HG02623 (cell line): ENCODE measurements around the gene FIGN.

ENCODE experiments used
- ATAC-seq: cut with Tn5 transposase; IDR thresholded peaks from one replicate; pipeline ENCODE4 v1.9.1; 2021; ENCODE audit warnings: moderate library complexity; ENCODE audit not compliant: unreplicated experiment

Gene FIGN

DNA sequence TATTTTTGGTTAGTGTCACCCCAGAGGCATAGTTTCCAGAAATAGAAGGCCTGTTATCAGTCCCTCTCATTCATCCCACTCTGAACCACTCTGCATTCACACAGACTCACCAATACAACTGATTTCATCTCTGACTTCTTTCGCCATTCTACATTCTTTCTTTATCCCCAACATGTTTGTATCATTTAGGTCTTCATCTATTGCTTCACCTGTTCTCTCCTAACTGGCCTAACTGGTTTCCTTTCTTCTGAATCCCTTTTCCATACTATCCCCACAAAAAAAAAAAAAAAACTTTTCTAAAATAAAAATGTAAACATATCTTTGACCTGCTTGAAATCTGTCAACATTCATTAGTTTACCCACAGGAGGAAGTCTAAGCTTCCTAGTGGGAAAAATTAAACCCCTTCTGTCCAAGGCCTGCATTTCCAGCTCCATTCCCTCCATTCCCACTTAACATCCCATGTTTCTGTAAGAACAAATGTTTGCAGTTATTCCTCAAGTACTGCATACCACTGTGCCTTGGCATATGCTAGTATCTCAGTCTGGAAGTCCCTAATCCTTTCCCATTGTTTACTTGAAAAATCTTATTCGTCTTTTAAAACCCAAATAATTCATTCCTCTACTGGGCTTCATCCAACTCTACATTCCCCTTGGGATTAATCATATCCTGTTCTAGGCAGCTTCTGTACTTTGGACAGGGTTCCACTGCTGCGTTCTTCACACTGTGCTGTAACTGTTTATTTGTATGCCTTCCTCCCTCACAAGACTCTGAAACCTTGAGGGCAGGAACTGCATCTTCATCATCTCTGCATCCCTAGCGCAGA is 68.5 kb downstream of the FIGN start:
- ATAC-seq: no peak

DNA sequence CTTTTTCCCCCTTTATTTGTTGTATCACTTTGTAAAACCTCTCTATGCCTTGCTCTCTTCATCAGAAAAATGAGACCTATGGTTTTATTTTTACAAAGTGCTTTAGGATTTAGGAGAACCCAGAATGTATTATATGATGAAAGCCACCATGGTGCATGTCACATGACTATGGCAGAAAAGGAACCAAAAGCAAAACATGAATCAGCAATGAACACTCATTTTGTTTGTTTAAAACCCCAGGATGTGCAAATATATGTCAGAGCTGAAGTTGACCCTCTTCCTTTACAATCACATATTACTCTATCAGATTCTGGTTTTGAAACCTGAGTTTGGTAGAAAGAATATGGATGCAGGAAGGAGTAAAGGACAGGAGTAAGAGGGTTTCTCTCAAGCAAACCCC is 70.0 kb downstream of the FIGN start:
- no peak for ATAC-seq

DNA sequence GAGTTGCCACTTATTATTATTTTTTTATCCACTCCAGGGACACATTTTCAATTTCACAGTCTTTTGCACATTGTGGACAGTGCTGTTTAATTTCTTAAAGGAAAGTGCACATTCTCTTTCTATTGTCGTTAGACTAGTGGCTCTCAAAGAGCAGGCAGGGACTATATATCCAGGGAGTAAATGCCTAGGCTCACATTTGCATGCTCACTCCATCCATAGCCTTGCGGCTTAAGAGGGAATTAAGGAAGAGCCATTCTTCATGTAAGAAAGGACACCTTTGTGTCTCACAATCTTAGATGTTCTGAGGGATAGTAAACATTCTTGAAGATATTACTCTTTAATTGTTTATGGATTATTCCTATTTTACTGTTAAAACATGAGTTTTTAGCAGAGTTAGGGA is 70.8 kb downstream of the FIGN start:
- no peak for ATAC-seq

DNA sequence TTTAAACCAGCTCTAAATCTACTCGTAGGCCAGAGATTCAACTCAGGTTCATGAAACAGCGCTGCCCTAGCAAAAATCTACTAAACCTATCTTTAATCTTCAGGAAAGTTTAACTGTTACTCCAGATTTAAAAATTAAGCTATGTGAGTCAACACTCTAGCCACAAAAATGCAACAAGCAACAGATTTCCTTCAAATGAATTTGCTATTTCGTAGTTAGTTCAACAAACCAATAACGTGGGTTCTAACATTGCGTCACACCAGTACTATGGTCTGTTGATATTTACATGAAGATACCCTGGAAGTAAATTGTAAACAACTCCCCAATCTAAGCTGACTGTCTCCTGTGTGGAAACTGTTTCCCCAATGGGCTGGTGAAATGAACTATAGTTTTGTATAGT is 71.2 kb downstream of the FIGN start:
- ATAC-seq: no peak

DNA sequence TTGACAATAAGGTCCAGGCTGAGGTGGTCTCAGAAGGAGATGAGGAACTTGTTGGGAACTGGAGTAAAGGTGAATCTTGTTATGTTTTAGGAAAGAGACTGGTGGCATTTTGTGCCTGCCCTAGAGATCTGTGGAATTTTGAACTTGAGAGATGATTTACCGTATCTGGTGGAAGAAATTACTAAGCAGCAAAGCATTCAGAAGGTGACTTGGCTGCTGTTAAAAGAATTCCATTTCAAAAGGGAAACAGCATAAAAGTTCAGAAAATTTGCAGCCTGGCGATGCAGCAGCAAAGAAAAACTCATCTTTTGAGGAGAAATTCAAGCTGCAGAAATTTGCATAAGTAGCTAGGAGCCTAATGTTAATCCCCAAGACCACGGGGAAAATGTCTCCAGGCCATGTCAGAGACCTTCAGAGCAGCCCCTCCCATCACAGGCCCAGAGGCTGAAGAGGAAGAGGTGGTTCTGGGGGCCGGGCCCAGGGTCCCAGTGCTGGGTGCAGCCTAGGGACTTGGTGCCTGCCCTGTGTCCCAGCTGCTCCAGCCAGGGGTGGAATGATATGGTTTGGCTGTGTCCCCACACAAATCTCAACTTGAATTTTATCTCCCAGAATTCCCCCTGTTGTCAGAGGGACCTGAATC is 73.5 kb downstream of the FIGN start:
- ATAC-seq: no peak

DNA sequence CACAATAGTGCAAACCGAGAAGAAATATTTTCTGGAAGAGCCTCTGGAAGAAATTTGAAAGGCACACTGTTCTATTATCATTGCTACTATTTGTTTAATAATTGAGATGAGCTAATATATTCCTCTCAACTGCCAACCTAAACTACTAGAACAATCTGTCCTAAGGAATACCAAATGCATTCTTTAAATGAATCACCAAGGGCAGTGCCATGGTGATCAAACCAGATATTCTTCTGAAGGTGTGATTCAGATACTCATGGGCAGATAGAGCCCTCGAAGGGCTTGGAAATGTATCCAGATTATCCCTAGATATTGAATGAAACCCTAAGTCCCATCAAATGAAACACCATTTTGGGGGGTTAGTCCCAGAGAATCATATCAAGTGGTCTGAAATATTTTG is 76.6 kb downstream of the FIGN start:
- ATAC-seq: no peak

DNA sequence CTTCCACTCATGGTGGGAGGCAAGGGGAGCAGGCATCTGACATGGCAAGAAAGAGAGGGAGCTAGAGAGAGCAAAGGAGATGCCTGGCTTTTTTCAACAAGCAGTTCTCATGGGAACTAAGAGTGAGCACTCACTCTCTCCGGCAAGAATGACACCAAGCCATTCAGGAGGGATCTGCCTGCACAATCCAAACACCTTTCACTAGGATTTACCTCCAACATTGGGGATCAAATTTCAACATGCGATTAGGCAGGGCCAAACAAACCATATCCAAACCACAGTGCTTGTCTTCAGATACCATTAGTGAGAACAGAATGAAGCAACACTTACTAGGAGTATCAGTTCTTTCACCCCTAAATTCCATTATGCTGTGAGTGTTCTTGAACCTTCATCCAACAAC is 77.3 kb downstream of the FIGN start:
- no peak for ATAC-seq

DNA sequence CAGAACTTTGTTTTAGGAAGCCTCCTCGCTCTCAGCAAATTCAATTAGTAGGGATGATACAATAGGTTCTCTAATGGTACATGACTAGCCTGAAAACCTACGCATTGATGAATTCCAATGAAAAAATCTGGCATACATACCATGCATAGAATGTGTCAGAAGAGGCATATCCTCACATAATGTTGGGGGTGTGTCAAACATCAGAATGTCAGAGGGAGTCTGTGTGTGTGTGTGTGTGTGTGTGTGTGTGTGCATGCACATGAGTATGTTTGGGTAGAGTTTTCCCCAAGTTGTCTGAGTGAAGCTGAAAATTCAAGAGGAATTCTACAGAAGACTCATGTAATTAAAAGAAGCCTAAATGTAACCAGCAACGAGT is 78.5 kb downstream of the FIGN start:
- no peak for ATAC-seq

DNA sequence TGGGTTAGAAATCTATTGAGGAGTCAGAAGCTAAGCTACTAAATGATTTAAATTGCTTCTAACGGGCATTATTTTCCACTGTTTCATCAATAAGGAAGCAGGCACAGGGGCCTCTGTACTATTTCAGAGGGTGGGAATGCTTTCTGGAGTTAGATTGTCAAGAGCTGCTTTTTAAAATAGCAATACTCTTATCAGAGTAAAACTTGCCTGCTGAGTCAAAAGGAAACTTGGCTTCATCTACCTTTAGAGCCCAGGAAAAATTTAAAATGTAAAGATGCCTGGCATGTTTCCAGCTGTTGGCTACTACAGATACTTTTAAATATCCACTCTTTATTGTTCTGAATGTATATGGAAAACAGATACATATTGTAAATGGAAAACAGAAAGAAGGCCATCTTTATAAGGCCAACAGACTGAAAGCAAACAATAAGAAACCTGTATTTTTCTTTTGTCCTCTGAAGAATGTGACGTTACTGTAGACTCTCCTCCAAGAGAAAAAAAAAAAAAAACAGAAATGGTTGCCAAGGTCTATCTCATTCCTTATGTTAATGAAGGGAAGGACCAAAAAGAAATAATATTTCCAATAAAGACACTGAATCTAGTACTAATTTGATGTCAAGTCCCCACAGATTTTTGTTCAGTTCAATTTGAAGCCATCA is 79.1 kb downstream of the FIGN start:
- no peak for ATAC-seq

DNA sequence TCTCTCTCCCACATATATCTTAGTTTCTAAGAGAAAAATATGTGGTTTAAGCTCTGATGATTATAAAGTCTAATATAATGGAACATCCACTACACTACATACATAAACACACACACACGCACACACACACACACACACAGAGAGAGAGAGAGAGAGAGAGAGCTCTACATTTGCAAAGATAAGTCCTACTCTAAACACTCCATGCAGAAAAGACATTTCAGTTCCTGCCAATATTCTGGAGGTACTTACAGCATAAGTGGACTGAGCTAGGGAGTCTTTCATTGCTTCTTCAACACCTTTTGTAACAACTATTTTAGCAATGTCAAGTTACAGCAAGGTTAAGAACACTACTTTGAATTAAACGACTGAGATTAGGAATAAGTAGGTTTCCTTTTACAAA is 80.1 kb downstream of the FIGN start:
- no peak for ATAC-seq

DNA sequence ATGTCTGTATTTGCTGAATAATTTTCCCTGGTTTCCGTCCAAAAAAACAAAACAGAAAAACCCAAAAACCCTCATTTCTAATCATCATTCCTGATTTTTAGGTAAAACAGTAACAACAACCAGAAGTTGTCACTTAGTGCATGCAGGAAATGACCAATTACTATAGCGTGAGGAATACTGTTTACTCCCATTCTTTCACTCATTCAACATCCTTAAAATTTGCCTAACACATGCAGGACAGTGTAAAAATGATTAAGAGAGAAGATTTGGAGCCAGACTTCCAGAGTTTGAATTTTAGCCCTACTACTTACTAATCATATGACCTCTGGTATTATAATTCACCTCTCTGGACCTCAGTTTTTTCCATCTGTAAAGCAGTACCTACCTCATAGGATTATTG is 83.1 kb downstream of the FIGN start:
- no peak for ATAC-seq

DNA sequence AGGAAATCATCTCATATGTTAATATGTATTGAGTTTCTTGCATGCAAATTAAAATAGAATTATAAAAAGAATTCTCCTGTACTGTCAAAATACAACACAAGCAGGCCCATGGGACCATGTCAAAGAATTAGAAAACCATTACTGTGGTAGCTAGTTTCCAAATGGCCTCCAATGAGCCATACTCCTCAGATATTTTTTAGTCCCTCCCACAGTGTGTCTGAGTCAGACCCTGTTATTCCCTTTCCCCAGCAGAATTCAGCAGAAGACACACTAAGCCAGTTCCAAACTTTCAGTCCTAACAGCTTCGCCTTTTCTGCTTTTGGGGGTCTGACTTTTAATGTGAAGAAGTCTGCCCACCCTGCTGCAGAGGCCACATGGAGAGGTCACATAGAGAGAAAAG is 86.7 kb downstream of the FIGN start:
- ATAC-seq: no peak

DNA sequence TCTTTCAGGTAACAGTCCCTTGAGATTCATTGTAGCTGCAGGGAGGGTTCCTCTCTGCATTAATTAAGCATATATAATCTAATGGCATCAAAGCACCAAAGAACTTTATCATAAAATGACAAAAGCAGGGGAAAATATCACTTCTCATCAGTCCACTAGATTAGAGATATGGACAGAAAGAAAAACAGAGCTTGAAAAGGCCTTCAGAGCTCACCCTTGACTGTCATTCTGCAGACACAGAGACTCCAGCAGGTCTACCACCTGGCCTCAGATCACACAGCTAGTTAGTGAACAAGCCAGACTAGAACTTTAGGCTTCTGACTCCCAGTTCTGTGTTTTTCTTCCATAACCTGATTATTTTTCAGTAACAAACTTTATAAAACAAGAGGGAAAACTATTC is 88.5 kb downstream of the FIGN start:
- ATAC-seq: no peak

DNA sequence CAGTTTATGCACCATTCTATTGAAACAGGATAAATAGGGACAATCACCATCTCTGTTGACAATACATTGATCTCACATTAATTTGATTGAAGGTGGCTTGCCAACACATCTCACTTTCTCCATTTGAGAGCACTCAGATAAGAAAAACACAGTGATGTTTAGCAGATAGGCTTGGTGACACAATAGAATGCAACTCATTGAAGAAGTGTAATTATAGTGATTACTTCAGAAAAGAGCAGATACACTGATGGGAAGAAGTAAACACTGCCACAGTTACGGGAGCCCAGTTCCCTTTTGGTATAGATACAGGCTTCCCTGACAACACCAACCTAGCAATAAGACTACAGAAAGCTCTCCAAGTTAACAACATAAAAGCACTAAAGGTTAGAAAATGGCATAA is 89.1 kb downstream of the FIGN start:
- ATAC-seq: no peak

DNA sequence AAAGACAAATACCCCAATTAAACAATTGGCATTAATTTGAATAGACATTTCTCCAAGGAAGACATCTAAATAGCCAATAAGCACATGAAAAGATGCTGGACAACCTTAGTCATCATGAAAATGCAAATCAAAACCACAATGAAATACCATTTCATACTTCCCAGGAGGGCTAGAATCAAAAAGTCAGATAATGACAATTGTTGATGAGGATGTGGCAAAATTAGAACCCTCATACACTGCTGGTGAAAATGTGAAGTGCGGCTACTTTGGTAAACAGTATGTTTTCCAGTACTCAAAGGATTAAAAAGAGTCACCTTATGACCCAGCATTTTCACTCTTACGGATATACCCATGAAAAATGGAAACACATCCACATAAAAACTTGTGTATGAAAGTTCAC is 91.6 kb downstream of the FIGN start:
- no peak for ATAC-seq

DNA sequence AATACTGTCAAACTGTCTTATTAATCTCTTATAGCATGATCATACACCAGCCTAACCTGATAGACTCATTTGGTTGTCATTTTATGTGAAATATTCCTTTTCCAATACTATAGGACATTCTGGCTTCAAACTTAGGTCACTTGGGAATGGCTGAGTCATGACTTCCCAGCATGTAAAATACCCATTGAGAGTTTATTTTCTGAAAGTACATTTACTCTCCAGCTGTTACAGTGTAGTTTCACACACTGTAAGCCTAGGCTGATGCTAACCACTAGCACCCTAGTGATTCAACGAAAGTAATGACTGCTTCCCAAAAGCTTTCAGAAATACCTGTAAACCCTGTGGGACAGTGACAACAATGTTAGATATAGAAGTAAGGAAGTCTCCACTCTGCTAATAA is 93.8 kb downstream of the FIGN start:
- no peak for ATAC-seq

DNA sequence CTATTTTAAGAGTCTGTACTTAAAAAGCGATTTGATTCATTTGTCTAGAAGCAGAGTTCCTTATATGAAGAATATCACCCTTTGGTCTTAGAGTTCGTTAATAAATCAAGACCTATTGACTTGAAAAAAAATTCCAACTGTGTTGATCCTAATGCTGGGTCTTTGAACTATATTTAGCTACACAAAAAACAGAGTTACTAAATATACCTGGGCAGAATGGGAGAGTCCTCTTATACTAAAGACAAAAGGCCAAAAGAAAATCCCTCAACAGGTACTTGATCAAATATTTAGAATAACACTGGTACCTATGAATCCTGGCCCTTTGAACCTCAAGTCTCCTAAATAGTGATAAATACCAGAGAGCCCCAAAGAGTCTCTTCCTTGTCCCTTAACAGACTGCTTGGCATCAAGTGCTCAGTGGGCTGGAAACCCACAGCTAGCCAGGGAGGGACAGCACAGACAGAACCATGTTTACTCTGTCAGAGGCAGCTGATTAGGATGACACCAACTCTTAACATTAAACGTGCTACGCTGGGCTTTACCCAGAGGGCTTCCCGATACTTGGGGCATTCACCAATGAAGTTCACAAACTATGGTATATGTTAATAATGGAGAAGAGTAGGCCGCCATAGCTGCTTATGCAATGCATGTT is 95.1 kb downstream of the FIGN start:
- ATAC-seq: no peak

DNA sequence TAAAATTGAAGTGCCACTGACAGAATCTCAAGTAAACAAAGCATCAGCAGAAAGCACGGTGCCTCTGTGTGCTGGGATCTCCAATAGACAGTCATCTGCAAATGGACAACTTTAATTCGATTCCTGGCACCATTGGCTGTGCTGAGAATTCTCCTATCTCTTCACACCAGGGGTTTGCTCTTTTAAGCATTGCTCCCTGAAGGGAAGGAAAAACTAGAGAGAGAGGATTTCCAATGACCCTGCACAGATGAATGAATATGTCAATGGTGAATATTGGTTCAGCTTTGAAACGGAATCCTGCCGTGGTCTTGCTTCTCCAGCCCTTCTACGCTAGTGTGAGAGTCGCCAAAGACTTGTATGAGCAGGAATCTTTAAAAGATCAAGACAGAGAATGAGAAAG is 97.9 kb downstream of the FIGN start:
- no peak for ATAC-seq

DNA sequence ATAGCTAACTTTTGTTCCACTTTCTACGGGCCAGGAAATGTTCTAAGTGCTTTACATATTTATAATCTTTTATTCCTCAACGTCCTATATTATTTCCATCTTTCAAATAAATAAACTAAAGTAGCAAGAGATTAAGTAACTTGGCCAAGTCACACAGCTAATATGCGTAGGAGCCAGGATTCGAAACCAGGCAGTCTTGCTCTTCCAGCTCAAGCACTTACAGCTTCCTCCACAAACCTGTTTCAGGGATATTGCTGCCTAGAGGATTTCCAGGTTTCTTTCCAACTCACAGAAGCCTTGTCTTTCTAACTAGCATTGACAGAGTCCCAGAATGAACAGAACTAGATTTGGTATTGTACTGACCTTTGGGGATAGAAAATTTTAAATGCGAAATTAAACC is 102.5 kb downstream of the FIGN start:
- ATAC-seq: no peak

DNA sequence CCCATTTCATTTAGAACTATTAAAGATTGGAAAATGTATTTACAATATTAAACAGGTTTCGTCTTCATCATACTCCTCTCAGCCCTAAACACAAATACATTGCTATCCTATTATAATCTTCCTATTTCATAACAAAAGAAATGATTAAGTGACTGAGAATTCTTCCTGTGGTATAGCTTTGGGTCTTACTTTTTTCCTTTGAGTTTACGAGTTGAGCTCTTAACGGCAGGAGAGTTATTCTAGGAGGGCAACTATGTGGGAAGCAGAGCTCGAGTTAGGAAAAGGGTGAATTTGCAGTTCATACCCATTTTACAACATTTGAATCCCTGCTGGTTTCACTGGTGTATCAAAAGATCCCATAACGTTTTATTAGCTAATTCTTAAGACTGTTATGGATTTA is 105.0 kb downstream of the FIGN start:
- no peak for ATAC-seq

DNA sequence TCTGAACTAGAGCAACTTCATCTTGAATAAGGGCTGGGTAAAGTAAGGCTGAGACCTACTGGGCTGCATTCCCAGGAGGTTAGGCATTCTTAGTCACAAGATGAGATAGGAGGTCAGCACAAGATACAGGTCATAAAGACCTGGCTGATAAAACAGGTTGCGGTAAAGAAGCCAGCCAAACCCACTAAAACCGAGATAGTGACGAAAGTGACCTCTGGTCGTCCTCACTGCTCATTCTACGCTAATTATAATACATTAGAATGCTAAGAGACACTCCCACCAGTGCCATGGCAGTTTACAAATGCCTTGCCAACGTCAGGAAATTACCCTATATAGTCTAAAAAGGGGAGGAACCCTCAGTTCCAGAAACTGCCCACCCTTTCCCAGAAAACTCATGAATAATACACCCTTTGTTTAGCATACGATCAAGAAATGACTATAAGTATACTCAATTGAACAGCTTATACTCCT is 109.1 kb downstream of the FIGN start:
- ATAC-seq: no peak

DNA sequence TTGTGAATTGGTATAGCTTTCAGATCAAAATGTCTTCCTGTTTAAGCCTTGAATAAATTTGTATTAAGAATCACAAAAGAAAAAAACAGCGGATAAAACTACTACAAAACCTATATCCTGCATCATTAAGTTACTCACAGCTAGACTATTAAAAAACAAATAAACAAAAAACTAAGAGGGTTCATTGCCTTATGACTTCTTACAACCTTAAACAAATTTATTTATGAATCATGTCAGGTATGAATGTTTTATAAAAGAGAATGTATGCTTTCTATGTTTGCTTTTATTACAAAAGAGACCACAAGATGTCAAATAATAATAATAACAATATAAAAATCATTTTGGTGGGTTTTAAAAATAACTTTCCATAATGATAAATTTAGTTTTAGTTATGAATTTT is 109.6 kb downstream of the FIGN start:
- ATAC-seq: no peak
